Heart left ventricle (tissue), 16 donors: ENCODE data around the gene SSTR4. TPM values are rescaled to one million over a fixed set of nuclear protein-coding genes. Genes with fewer than 3 reads are reported as not detected.

Source experiments
- ATAC-seq, 4 donors: fragments of 200-7000 bp; cut with Tn5 transposase; one replicate each; pipeline ENCODE4 v1.9.1; 2020 to 2022; ENCODE audit warnings: moderate library complexity in 4 of 4, mild to moderate bottlenecking in 3 of 4, moderate number of reproducible peaks in 1 of 4
- DNase-seq, 5 donors: peaks; one replicate each; pipeline ENCODE4 v3.0.0-alpha.2; 2020
- H3K27ac ChIP-seq, 12 donors: fragments of 200-600 bp; sonication (generic) in 4 of 12; one replicate each; pipeline versions ENCODE4 v1.5.0 to v1.8.0; 2016 to 2022; ENCODE audit warnings: mild to moderate bottlenecking in 2 of 12
- H3K27me3 ChIP-seq, 9 donors: fragments of 200-600 bp; sonication (generic) in 2 of 9; one replicate each; pipeline versions ENCODE4 v1.5.1 to v1.8.0; 2016 to 2022; ENCODE audit warnings: mild to moderate bottlenecking in 3 of 9
- H3K36me3 ChIP-seq, 9 donors: fragments of 200-600 bp; sonication (generic) in 2 of 9; one replicate each; pipeline versions ENCODE4 v1.5.0 to v1.8.0; 2018 to 2022; ENCODE audit warnings: mild to moderate bottlenecking in 2 of 9
- H3K4me1 ChIP-seq, 12 donors: fragments of 200-600 bp; sonication (generic) in 4 of 12; one replicate each; pipeline versions ENCODE4 v1.5.0 to v1.8.0; 2016 to 2022; ENCODE audit warnings: mild to moderate bottlenecking in 3 of 12
- H3K4me3 ChIP-seq, 12 donors: fragments of 200-600 bp; sonication (generic) in 4 of 12; one replicate each; pipeline versions ENCODE4 v1.5.0 to v1.8.0; 2017 to 2022; ENCODE audit warnings: mild to moderate bottlenecking in 9 of 12, moderate library complexity in 4 of 12
- H3K9me3 ChIP-seq, 12 donors: fragments of 200-600 bp; sonication (generic) in 4 of 12; one replicate each; pipeline versions ENCODE4 v1.5.0 to v1.8.0; 2016 to 2022; ENCODE audit warnings: mild to moderate bottlenecking in 1 of 12
- CTCF ChIP-seq, 12 donors: fragments of 200-600 bp; sonication (generic) in 4 of 12; IDR thresholded peaks; one replicate each; pipeline versions ENCODE4 v1.5.0 to v1.8.0; 2018 to 2022; ENCODE audit warnings: antibody characterized with exemption in 12 of 12, mild to moderate bottlenecking in 5 of 12
- POLR2A ChIP-seq, 2 donors: fragments of 450-650 bp; IDR thresholded peaks; one replicate each; pipeline ENCODE4 v1.6.1; 2017; ENCODE audit warnings: antibody characterized with exemption in 2 of 2, mild to moderate bottlenecking in 2 of 2, moderate library complexity in 2 of 2
- WGBS, 4 donors: extraction: QIAGEN DNeasy Blood & Tissue Kit in 2 of 4; methylation state at CpG; one replicate each; pipeline versions ENCODE4 v1.1.5 to v1.1.7; 2013 to 2018; 5-methylcytosine and 5-hydroxymethylcytosine counted together
- intact Hi-C, 10 donors: fragments of 100-400 bp; cut with DNase I; formaldehyde crosslinking; loops; one replicate each; pipeline versions ENCODE4 v1.11.1 to v1.14.2; 2022
- polyA plus RNA-seq, 2 donors: library from polyadenylated mRNA; stranded (reverse); fragments of 200-250 nt; gene quantifications; one replicate each; pipeline ENCODE4 v1.2.3, GENCODE V29; 2013
- total RNA-seq, 9 donors: library from RNA; depleted of rRNA in 2 of 9; stranded (reverse); fragments of >200 nt in 2 of 9; fragmentation: NEBNext Ultra II Directional in 3 of 9; extraction: Animal tissue kit (Norgen Biotek cat#: 25700) in 3 of 9; gene quantifications; one replicate each; pipeline versions ENCODE4 v1.1.0 to v1.2.4, GENCODE V29; 2016 to 2023
- donor health status: ischemic (EF 13 %, LVEDD 7.1; RV severe dilation, severe dysfunction).
- donor health status: healthy with polysubstance abuse.
- donor health status: DM: no; HTN: yes; CAD: no.
- donor health status: DM: no; HTN: no; CAD: no.
- donor health status: ischemic (EF 25% LVEDD 6.9; RV normal size, moderate dysfunction).
- donor health status: ischemic (EF 25% LVEDD 5.7; RV mildly dilated, moderate dysfunction).
- donor health status: healthy.
- donor health status: DM: yes; HTN: yes; CAD: no.
- donor health status: ischemic (EF 35%, LVEDD 5.7; RV mildly dilated, moderate dysfunction).
- donor health status: nonischemic (EF 11% LVEDD 7.7; RV severe dilation, severe dysfunction).
- donor health status: DM: yes; HTN: yes; CAD: no.
- donor health status: PGD.
- donor health status: ischemic (EF 29% LVEDD 5.4; RV normal size, mild dysfunction).
- donor health status: nonischemic (EF 23%, LVEDD 6.1; RV moderate dilation, normal function).

SSTR4 gene
- total and polyA plus RNA-seq, 11 donors: 0.28 TPM; not detected in 10

DNA sequence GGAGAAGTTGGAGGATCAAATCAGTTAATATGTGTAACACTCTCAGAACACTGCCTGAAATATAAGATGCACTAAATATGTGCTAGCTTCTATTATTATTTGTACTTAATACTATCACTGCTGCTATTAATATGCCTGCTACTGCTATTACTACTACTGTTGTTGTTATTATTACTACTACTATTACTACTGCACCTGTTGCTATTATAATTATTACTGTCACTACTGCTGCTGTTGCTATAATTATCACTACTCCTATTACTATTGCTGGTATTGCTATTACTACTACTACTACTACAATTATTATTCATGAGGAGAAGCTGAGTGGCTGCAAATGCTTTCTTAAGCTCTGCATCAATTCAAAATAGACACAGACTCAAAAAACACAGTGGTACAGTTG lies 16.7 kb upstream of the SSTR4 start:
- DNase-seq: no peak
- H3K9me3 ChIP-seq: no peaks in the 10 kb centered on the region
- H3K4me1 ChIP-seq: peaks cover 0 to 14% (median 3%) of the 10 kb centered on the region in 12 donors
- no peaks in the 10 kb centered on the region for H3K27me3 ChIP-seq
- TF ChIP-seq POLR2A (IDR thresholded peaks at IDR 0.05) (no peak), CTCF (IDR thresholded peaks at IDR 0.05) (no peak)
- no peaks in the 10 kb centered on the region for H3K36me3 ChIP-seq
- no peak overlapping the region for H3K4me3 ChIP-seq
- ATAC-seq: no peak
- intact Hi-C loops: no loop called here
- no peak overlapping the region for H3K27ac ChIP-seq

DNA sequence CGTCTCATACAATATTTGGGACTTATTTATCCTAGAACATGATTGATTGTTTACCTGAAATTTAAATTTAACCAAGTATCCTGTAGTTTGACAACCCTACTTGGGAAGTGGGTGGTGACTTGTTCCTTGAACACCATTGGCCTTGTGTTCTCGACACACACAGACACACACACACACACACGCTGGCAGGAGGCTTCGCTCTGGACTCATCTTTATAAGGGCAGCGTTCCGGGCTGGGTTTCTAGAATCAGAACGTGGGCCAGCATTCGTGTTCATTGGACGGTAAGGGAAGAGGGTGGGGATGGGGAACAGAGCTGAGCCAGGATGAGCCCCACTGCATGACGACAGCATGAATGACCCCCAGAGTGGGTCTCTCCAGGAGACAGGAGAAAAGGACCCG lies 16.2 kb upstream of the SSTR4 start:
- TF ChIP-seq POLR2A (IDR thresholded peaks at IDR 0.05) (no peak), CTCF (IDR thresholded peaks at IDR 0.05) (no peak)
- Histone ChIP-seq H3K4me1 (peaks cover 0 to 11% (median 0%) of the 10 kb centered on the region in 12 donors), H3K36me3 (no peaks in the 10 kb centered on the region), H3K27ac (no peak overlapping the region), H3K4me3 (no peak overlapping the region), H3K27me3 (no peaks in the 10 kb centered on the region), H3K9me3 (no peaks in the 10 kb centered on the region)
- 94 to 96% (median 95%) methylated on average over 11 of the region's 11 CpGs for WGBS, 4 donors
- intact Hi-C loops: no loop called here
- peak in 1 of 5 donors; percentile 8 for DNase-seq
- no peak for ATAC-seq

DNA sequence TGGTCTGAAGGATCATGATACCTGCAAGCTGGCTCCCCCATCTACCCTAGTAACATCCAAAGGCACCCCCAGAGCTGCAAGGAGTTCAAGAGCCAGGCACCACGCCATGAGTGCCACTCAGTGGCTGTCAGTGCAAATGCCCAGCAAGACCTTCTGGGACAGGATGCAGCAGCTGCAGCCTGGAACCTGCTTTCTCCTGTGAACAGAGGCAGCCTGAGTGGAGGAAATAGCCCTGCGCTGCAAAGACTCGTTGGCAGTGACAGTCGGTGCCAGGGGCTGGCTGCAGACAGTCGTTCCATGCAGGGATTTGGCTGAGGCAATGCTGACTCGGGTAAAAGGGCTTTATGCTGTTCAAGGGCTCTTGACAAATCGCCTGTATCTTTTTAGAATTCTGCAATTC lies 15.7 kb upstream of the SSTR4 start:
- TF ChIP-seq CTCF (IDR thresholded peaks at IDR 0.05) (no peak), POLR2A (IDR thresholded peaks at IDR 0.05) (no peak)
- H3K27ac ChIP-seq: no peak overlapping the region
- H3K27me3 ChIP-seq: no peaks in the 10 kb centered on the region
- no peaks in the 10 kb centered on the region for H3K36me3 ChIP-seq
- peaks cover 0 to 11% (median 0%) of the 10 kb centered on the region in 12 donors for H3K4me1 ChIP-seq
- intact Hi-C loops: no loop called here
- DNase-seq: peak in 1 of 5 donors; percentile 4
- H3K4me3 ChIP-seq: no peak overlapping the region
- WGBS, 4 donors: 68 to 81% (median 70%) methylated on average over 7 of the region's 7 CpGs
- ATAC-seq: no peak
- no peaks in the 10 kb centered on the region for H3K9me3 ChIP-seq

GRCh38 chr20:23020230-23021018 lies 14.7 kb upstream of the SSTR4 start:
- TF ChIP-seq CTCF (IDR thresholded peaks at IDR 0.05) (no peak), POLR2A (IDR thresholded peaks at IDR 0.05) (no peak)
- no peak overlapping the region for H3K4me3 ChIP-seq
- ATAC-seq: no peak
- DNase-seq: peak in 1 of 5 donors; percentile 5
- WGBS, 4 donors: 89 to 97% (median 95%) methylated on average over 12 of the region's 12 CpGs
- H3K27ac ChIP-seq: no peak overlapping the region
- no peaks in the 10 kb centered on the region for H3K27me3 ChIP-seq
- intact Hi-C loops: no loop called here
- no peaks in the 10 kb centered on the region for H3K9me3 ChIP-seq
- H3K4me1 ChIP-seq: peaks cover 0 to 11% (median 0%) of the 10 kb centered on the region in 12 donors
- H3K36me3 ChIP-seq: no peaks in the 10 kb centered on the region
